Pulmonary artery endothelial cell (primary cell): Measurements from ENCODE around the gene NUDT5. TPM values are rescaled to one million over a fixed set of nuclear protein-coding genes. Genes with fewer than 3 reads are reported as not detected.

Experiments
- DNase-seq: peaks from one replicate; pipeline ENCODE4 v3.0.0-alpha.2; 2011; ENCODE audit warnings: low read depth, low spot score
- total RNA-seq: library from RNA; depleted of rRNA; stranded (reverse); fragments of >200 nt; gene quantifications from 2 replicates; pipeline ENCODE4 v1.2.3, GENCODE V29; 2014

Gene NUDT5
- total RNA-seq, 1 donor from 2014 or later: 58.8 TPM

DNA sequence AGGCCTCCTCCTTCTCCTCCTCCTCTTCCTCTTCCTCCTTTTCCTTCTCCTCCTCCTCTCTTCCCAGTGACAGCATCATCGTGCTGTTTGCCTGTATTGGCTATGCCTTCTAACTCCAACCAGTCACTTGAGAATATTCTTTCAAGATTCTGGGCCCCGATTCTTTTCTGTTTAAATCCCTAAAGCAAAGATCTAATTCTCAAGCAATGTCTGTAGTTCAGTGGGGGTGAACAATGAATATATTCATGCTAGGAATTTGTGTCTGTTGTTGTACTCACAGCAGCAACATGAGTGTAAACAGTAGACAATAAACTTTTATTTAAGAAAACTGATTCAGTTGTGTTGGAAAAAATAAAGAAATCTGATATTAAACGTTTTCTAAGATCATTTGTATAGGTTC lies 30.7 kb downstream of the NUDT5 start:
- no peak for DNase-seq

DNA sequence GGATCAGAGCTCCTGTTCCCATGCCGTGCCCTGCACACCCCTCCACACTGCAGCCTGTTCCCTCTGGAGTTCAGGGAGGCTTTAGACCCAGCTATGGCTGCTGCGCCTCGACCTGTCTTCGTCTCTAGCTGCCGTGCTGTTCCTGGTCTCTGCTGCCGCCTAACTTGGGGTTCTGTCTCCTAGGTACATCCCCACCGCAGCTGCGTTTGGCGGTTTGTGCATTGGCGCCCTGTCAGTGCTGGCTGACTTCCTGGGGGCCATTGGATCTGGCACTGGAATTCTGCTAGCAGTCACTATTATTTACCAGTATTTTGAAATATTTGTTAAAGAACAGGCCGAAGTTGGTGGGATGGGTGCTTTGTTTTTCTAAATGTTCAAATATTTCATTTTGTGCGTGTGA lies 31.6 kb downstream of the NUDT5 start:
- DNase-seq: no peak

DNA sequence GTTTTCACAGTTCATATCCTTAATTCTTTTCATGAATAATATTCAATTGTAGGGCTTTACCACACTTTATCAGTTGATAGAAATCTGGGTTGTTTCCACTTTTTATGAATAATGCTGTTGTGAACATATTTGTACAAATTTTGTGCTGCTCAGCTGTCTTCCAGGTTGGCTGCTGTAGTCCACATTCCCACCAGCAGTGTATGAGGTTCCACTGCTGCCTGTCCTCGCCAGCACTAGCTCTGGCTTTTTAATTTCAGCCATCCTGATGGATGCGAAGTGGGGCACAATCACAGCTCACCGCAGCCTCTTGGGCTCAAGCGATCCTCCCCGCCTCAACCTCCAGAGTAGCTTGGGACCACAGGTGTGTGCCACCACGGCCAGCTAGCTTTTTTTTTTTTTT lies 32.8 kb downstream of the NUDT5 start:
- DNase-seq: no peak

DNA sequence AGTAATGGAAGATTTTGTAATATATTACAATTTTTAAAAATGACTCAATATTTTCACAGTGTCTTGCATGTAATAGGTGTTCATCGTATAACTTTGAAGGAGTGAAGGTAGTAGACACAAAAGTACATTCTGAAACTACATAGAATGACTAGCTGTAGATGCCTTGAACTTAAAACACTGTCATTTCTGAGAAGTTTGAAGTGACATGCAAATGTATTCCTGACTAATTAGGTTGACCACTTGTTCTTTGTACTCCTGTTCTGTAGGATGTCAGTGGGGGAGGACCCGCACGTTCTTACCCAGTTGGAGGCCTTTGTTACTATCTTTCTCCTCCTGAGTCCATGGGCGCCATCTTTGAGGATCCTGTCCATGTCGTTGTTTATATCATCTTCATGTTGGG lies 35.0 kb downstream of the NUDT5 start:
- DNase-seq: no peak

DNA sequence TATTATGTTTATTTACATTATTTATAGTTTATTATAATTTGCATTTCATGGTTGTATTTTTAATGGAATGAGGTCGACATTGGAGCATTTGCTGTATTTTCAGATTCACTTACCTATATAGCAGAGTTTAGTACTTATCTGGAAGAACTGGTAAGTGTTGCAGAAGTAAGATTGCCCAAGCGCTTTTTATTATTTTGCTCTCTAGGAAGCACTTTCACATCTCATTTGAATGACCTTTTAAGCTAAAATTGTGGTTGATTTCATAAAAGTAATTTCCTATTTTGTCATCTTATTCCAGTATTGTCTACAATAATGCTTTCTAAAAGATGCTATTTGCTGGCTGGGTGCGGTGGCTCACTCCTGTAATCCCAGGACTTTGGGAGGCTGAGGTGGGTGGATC lies 37.6 kb downstream of the NUDT5 start:
- no peak for DNase-seq

DNA sequence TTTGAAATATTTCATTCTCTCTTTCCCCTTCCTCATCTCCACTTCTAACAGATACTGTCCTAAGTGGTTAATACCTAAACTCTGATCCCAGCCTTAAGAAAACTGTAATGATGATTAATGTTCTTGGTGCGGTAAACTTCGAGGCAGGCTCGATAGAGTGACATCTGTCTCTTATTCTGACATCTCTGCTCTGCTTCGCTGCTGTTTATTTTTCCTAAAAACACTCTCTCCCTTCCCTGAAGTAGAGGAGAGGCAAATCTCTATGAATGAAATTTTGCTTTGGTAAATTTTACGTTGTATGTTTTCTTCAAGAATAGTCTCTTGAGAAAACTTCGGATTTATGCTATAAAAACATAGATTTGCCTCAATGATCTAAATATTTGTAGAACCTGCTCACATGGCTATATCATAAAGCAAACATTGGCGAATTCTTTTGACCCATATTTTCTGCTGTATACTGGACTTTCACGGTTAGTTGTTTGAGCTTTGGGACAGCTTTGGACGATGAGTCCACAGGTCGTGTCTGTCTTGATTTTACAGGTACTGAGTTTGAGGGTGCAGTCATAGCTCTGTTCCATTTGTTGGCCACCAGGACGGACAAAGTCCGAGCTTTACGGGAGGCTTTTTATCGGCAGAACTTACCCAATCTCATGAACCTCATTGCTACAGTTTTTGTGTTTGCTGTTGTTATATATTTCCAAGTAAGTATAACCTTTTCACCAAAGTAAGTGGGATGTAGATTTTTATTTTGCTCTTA lies 39.1 kb downstream of the NUDT5 start:
- no peak for DNase-seq

DNA sequence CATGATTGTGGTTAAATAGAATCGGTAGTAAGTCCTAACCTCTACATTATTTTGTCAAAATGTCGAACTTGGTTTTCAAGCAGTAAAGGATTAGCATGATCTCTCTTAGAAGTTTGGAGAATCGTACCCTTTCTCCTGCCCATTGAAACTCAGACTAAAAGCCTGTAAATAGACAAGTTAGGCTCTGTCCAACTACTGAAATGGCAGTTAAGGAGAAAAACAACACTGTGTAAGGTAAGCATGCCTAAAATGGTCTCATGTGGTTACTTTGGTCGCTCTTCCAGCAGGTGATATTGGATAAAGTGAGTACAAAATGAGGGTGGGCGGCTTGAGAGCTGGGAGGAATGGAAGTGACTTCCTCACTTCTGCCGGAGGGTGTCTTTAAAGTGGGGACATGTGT lies 41.2 kb downstream of the NUDT5 start:
- DNase-seq: no peak

DNA sequence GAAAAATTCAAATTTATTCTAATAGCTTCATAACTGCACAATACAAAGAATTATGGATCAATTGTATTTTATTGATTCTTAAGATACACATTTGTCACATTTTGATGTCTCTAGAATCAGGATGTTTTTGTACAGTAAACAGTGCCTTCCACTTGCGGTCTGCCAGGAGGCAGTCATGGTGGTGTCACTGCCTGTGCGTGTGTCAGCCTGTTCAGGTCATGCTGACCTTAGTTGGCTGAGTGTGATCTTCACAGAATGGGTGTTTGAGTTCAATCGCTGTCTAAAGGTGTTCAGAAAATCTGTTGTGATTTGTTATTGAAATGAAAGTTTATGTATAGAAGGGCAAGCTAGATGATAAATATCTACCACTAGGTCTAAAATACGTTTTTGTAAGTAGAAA lies 45.5 kb downstream of the NUDT5 start:
- no peak for DNase-seq

DNA sequence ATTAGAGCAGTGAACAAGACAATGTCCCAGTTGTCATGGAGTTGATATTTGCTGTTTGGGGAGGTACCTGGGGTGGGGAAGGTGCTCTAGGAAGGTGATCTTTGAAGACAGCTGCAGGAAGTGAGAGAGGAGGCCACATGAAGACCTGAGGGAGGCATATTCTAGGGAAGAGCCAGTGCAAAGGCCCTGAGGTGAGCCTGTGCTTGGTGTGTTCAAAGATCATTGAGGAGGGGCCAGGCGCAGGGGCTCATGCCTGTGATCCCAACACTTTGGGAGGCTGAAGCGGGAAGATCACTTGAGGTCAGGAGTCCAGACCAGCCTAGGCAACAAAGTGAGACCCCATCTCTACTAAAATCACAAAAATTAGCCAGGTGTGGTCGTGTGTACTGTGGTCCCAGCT lies 51.2 kb downstream of the NUDT5 start:
- DNase-seq: no peak

DNA sequence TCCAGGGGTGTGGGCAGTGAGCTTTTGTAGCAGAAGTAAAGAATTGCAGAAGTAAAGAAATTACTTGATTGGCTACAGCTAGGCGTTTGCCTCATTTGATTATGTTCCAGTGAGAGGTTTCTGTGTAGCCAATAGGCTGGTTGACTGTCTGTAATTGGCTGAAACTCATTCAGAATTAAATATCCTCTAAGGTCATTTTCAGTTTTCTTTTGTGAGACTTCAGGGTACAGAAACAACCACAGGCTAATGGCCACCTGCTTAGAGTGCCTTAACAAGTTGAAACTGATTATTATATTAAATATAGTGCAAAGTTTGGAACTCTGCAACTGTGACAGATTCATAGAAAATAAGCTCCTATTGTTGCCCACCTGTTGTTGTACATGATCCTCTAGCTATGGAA lies 55.7 kb downstream of the NUDT5 start:
- DNase-seq: no peak

DNA sequence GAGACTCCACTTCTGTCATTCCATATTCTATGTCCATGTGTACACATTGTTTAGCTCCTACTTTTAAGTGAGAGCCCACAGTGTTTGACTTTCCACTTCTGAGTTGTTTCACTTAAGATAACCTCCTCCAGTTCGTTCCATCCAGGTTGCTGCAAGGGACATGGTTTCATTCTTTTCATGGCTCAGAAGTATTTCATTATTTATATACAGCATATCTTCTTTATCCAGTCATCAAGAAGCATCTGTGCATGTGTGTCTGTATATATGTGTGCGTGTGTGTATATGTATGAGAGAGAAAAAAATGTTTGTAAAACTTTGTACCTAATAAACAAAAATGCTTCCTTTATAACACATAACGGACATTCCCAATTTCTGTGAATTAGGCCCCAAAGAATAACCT lies 60.1 kb downstream of the NUDT5 start:
- no peak for DNase-seq

DNA sequence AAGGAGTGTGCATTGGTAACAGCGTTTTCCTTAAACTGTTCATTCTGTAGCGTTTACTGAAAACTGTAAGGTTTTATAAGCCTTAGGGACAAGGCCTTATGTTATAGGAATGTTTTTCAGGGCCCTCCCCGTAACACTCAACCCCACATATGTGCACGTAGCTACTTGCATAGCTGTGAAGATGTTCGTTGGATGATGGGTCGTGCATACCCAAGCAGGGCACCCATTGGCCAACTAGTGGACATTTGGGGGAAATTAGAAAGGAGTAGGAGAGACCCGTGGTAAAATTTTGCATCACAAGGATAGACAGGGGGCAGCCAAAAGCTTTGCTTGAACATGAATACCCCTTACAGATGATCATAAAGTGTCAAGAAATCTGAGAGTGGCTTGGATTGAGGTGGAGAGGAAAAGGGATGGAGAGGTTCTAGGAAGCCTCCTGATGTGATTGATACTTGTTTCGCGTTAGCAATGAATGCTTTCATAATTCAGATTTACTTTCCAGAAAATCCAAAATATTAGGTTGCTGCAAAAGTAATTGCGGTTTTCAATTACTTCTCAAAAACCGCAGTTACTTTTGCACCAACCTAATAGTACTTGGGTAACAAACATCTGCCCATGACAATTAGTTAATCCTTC lies 65.3 kb downstream of the NUDT5 start:
- peak; percentile 19 for DNase-seq

DNA sequence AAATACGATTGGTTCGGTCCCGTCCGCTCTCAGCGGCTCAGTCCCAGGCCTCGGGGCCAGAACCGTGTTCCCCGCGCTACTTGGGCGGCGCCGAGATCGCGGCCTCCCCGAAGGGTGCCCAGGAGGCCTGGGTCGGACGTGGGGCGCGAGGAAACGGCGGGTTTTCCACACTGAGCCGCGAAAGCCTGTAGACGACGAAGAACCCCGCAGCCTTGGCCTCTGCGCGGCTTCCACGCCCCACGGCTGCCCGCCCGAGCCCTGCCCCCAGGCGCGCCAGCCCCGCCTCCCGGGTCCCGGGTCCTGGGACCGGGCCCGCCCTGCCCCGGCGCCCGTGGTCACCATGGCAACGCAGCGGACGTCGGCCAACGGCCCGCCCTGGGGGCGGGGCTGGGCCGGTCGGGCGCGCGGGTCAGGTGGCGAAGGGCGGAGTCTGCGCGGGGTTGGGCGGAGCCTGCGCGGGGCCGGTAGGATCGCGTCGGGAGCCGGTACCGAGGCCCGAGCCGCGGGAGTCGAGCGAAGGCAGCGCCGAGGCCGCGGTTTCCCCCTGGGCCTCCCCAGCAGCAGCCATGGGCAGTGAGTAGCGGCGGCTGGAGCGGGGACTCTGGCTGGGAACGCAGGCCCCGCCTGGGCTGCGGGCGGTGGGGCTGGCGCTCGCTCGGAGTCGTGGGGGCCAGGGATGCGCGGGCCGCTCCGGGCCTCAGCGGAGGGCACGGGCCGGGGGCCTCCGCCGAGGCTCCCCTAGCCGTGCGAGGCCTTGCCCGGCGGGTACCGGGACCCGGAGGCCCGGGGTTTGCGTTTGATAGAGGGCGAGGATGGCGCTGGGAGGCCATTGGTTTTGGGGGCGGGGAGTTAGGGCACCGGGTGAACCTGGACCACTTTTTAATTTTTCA lies 66.2 kb downstream of the NUDT5 start, which contains the start of gene SEC61A2:
Gene SEC61A2, plus strand, starts transcription at position 456 of the 890 bp plus-strand sequence. Its CDS starts 111 bp downstream, at position 567.
- DNase-seq: peak; percentile 47

DNA sequence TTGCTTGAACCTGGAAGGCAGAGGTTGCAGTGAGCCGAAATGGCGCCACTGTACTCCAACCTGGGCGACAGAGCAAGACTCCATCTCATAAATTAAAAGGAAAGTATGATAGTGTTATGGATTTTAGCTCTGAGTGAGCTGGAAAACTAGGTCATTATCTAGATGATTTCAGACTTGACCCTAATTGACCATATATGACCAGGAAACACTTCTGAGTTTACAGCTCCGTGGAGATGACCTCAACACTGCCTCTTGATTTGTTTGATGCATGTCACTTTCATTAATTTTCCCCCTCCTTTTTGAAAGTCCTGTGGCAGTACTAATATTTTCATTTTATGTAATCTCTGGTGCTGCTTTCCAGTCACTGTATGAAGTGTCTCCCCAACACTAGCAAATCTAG lies 74.0 kb downstream of the NUDT5 start:
- DNase-seq: no peak

Other genes starting within 250 kb of the NUDT5 start
- gene UPF2, start 153.1 kb downstream of the NUDT5 start, total RNA-seq: 15.7 and 22.8 TPM in 2 replicates
- 15.7 and 19.8 TPM in 2 replicates for gene DHTKD1, start 126.9 kb downstream of the NUDT5 start, total RNA-seq
- gene SEC61A2, start 66.2 kb downstream of the NUDT5 start, total RNA-seq: 3.9 and 6.6 TPM in 2 replicates
- 208 and 235 TPM in 2 replicates for gene CDC123, start 297 bp upstream of the NUDT5 start, total RNA-seq
- 0.86 and 3.1 TPM in 2 replicates for gene CAMK1D, start 153.7 kb upstream of the NUDT5 start, total RNA-seq